Measurements from ENCODE around the gene HOMER1. TPM values are rescaled to one million over a fixed set of nuclear protein-coding genes. Genes with fewer than 3 reads are reported as not detected.

Gene HOMER1
- total and polyA plus RNA-seq, 9 of the 15 experiments (the other 6 are each of a cell fraction or from before 2014, with no cell fraction given) = 6.3 to 39.9 (median 9.9) TPM

DNA sequence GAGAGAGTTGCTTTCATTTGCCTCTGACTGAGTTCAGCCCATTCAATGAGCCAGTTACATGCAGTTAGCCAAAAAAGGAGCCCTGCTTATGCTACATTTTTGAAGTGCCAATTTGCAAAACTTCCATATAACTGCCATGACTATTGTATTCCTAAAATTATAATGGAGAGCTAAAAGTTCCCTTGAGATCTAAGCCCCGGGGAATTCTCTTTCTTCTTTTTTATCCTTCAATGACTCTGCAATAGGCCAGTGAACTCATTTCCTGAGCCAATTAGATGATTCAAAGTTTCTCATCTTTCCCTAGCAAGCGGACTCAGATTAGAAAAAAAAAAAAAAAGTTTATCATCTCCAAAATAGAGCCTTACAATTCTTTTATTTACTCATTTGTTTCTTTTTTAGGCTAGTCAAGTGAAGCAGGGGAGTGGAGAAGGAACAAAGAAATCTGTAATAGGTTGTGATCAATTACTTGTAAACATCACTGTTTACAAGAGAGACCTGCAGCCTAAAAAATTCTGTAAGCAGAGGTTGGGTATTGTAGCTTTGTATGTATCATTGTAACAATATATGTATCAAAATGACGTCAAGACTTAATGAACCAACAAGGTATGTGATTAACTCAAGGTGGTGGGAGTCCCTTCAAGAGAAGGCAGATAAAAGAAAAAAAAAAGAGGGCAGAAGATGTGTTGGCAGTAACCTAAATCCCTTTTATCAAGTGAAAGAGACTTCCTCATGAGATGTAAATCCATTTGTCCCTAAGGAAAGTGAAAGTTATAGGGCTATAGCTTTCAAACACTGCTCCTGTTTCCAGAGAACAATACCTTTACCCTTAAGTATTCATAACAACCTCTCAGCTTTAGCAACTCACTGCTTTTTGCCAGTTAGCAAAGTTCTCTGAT is 48.7 kb upstream of the HOMER1 start:
- Histone ChIP-seq H3K27ac (ENCODE audit: extremely low read depth, low read depth, low read length) (no peak overlapping the region), H3K9ac (ENCODE audit: insufficient read depth in 1 of 2, low read depth in 2 of 2, low read length in 2 of 2) (no peak overlapping the region), H3K27me3 (ENCODE audit: control insufficient read depth in 2 of 2, insufficient read depth in 2 of 2, low read length in 2 of 2) (no peaks in the 10 kb centered on the region), H3K79me2 (ENCODE audit: control insufficient read depth, insufficient read depth, low read length) (no peaks in the 10 kb centered on the region), H3K4me3 (no peak overlapping the region), H3K9me3 (replicated peaks; ENCODE audit: control insufficient read depth, insufficient read depth, low read depth, low read length) (no peaks in the 10 kb centered on the region), H3K36me3 (ENCODE audit: control insufficient read depth, insufficient read depth, low read length) (no peaks in the 10 kb centered on the region), H3K4me2 (ENCODE audit: insufficient read depth, low read length) (no peak overlapping the region), H3K4me1 (replicated peaks in 1 of 2; ENCODE audit: control insufficient read depth in 2 of 2, insufficient read depth in 2 of 2, low read length in 2 of 2) (no peaks in the 10 kb centered on the region; a peak in 1 of 5 replicates), H4K20me1 (replicated peaks; ENCODE audit: control insufficient read depth, insufficient read depth, low read length) (no peaks in the 10 kb centered on the region), H2AFZ (ENCODE audit: low read depth, low read length) (no peak overlapping the region), H3K9me1 (ENCODE audit: control insufficient read depth, insufficient read depth, low read length) (no peaks in the 10 kb centered on the region)
- no TSS peak for BruUV-seq (replicated peaks)
- ChIA-PET CTCF (ENCODE audit: low intra/inter-chr PET ratio) (no interaction called here), POLR2A (interaction anchor here (0.5 to 1.1 kb wide), 2 partner anchors 13 to 30 kb away, joined by 3 to 7 read pairs; no protein-coding TSS in a partner anchor)
- in situ Hi-C loops (cut with MboI) (no loop called here), intact Hi-C loops (cut with micrococcal nuclease) (no loop called here)
- no peak for FAIRE-seq
- TF ChIP-seq, protein P1, sequence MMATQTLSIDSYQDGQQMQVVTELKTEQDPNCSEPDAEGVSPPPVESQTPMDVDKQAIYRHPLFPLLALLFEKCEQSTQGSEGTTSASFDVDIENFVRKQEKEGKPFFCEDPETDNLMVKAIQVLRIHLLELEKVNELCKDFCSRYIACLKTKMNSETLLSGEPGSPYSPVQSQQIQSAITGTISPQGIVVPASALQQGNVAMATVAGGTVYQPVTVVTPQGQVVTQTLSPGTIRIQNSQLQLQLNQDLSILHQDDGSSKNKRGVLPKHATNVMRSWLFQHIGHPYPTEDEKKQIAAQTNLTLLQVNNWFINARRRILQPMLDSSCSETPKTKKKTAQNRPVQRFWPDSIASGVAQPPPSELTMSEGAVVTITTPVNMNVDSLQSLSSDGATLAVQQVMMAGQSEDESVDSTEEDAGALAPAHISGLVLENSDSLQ (IDR thresholded peaks at IDR 0.05) = no peak
- TF ChIP-seq GTF2E2 (tag; IDR thresholded peaks at IDR 0.05) = 0 out of 2 replicates have a peak, but pooled peaks have one; percentile 15
- 25% methylated on average over 3 of the region's 3 CpGs for WGBS (ENCODE audit: insufficient coverage, low coverage, missing lambda C conversion rate)
- DNase-seq (ENCODE audit: extremely low read depth in 1 of 4, low spot score in 3 of 4) = no peak
- no peak for ATAC-seq

DNA sequence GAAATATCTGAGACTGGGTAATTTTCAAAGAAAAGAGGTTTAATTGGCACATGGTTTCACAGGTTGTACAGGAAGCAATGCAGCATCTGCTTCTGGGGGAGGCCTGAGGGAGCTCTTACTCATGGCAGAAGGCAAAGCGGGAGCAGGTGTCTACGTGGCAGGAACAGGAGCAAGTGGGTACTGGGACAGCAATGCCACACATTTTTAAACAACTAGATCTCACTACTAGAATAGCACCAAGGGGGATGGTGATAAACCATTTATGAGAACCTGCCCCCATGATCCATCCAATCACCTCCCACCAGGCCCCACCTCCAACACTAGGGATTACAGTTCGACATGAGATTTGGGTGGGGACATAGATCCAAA is 47.6 kb upstream of the HOMER1 start:
- Histone ChIP-seq H4K20me1 (replicated peaks; ENCODE audit: control insufficient read depth, insufficient read depth, low read length) (no peaks in the 10 kb centered on the region), H3K4me1 (replicated peaks in 1 of 2; ENCODE audit: control insufficient read depth in 2 of 2, insufficient read depth in 2 of 2, low read length in 2 of 2) (no peaks in the 10 kb centered on the region; a peak in 1 of 5 replicates), H3K9ac (ENCODE audit: insufficient read depth in 1 of 2, low read depth in 2 of 2, low read length in 2 of 2) (no peak overlapping the region), H3K9me3 (replicated peaks; ENCODE audit: control insufficient read depth, insufficient read depth, low read depth, low read length) (no peaks in the 10 kb centered on the region), H3K4me2 (ENCODE audit: insufficient read depth, low read length) (no peak overlapping the region), H3K27ac (ENCODE audit: extremely low read depth, low read depth, low read length) (no peak overlapping the region), H3K79me2 (ENCODE audit: control insufficient read depth, insufficient read depth, low read length) (no peaks in the 10 kb centered on the region), H3K4me3 (no peak overlapping the region), H3K36me3 (ENCODE audit: control insufficient read depth, insufficient read depth, low read length) (no peaks in the 10 kb centered on the region), H3K9me1 (ENCODE audit: control insufficient read depth, insufficient read depth, low read length) (no peaks in the 10 kb centered on the region), H2AFZ (ENCODE audit: low read depth, low read length) (no peak overlapping the region), H3K27me3 (ENCODE audit: control insufficient read depth in 2 of 2, insufficient read depth in 2 of 2, low read length in 2 of 2) (no peaks in the 10 kb centered on the region)
- intact Hi-C loops (cut with micrococcal nuclease) (no loop called here), in situ Hi-C loops (cut with MboI) (no loop called here)
- FAIRE-seq (no peak), DNase-seq (ENCODE audit: extremely low read depth in 1 of 4, low spot score in 3 of 4) (no peak), ATAC-seq (no peak)
- no TSS peak for BruUV-seq (replicated peaks)
- WGBS (ENCODE audit: insufficient coverage, low coverage, missing lambda C conversion rate) = 58% methylated on average over 3 of the region's 3 CpGs
- ChIA-PET POLR2A (interaction anchor here (1.1 kb wide), 1 partner anchor 15 kb away, joined by 7 read pairs; no protein-coding TSS in a partner anchor), CTCF (ENCODE audit: low intra/inter-chr PET ratio) (no interaction called here)
- 0 out of 2 replicates have a peak, but pooled peaks have one; percentile 35 for TF ChIP-seq ZNF175 (CRISPR knock-in tag; IDR thresholded peaks at IDR 0.05; ENCODE audit: low read depth)
